HG02798 (cell line): ENCODE results near the gene MAB21L1.

Experiments used
- ATAC-seq: cut with Tn5 transposase; IDR thresholded peaks from one replicate; pipeline ENCODE4 v1.9.1; 2021; ENCODE audit warnings: mild to moderate bottlenecking; ENCODE audit not compliant: unreplicated experiment, poor library complexity

Gene MAB21L1

DNA sequence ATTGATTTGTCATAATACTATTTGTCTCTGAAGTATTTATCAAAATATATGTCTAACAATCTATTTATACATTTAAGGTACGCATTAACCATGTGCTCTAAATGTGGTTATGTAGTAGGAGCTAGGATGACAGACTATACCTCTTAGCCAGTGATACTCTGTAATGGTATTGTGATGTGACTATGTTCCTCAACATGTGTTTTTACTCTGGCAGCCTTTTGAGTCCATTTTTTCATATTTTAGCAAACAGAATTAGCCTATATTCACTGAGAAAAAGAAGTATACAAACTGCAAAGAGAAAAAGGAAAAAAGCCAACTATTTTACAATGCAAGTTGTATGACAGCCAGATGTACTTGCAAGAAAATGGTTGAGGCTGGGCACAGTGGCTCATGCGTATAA, 26.7 kb downstream of the MAB21L1 start:
- no peak for ATAC-seq

DNA sequence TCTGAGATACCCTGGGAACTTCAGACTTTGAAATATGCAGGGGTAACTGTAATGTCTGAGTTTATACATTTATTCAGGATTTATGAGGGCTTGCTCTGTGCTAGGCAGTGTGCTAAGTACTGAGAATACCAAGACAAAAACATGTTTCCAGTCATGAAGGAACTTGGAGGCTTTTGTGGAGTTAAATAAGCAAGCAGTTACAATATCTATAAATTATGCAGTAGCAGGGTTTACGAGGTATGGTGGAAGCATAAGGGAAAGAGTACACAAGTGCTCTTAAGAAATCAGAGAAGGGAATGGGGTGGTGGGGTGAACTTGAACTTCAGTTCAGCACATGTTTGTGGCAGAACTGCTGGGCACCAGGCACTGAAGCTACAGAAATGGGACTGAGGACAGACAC, 28.0 kb downstream of the MAB21L1 start:
- no peak for ATAC-seq
